Measurements from ENCODE around the gene MYCBP2. TPM values are rescaled to one million over a fixed set of nuclear protein-coding genes. Genes with fewer than 3 reads are reported as not detected.

Gene MYCBP2
- total RNA-seq, 1 donor from 2014 or later = 86.5 TPM

DNA sequence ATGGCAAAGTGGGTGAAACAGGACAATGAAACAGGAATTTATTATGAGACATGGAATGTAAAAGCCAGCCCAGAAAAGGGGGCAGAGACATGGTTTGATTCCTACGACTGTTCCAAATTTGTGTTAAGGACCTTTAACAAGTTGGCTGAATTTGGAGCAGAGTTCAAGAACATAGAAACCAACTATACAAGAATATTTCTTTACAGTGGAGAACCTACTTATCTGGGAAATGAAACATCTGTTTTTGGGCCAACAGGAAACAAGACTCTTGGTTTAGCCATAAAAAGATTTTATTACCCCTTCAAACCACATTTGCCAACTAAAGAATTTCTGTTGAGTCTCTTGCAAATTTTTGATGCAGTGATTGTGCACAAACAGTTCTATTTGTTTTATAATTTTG is 326.4 kb downstream of the MYCBP2 start:
- DNase-seq (ENCODE audit: low read depth) = no peak

Other genes starting within 250 kb of the MYCBP2 start
- 4.6 and 255 TPM in 2 replicates for gene SCEL, start 208.6 kb upstream of the MYCBP2 start, total RNA-seq

Measured in renal cortical epithelial cell (primary cell).